HepG2 (cell line): ENCODE measurements around the gene COX4I2. TPM values are rescaled to one million over a fixed set of nuclear protein-coding genes. Genes with fewer than 3 reads are reported as not detected.

Experiments
- CCDC6 ChIP-seq: sonication (generic); formaldehyde crosslinking; IDR thresholded peaks from 2 replicates; pipeline ENCODE4 v1.8.1; 2022; ENCODE audit warnings: mild to moderate bottlenecking, missing genetic modification reagents, moderate library complexity
- DZIP1 ChIP-seq: sonication (generic); formaldehyde crosslinking; IDR thresholded peaks from 2 replicates; pipeline ENCODE4 v1.5.0; 2020; ENCODE audit warnings: mild to moderate bottlenecking, missing genetic modification reagents
- EEA1 ChIP-seq: sonication (generic); formaldehyde crosslinking; IDR thresholded peaks from 2 replicates; pipeline ENCODE4 v1.5.1; 2020; ENCODE audit warnings: mild to moderate bottlenecking, missing genetic modification reagents, borderline replicate concordance
- HDAC2 ChIP-seq: sonication (generic); formaldehyde crosslinking; IDR thresholded peaks from 2 replicates; pipeline ENCODE4 v1.4.0; 2020; ENCODE audit warnings: missing genetic modification reagents
- HIC2 ChIP-seq: sonication (generic); formaldehyde crosslinking; IDR thresholded peaks from 2 replicates; pipeline ENCODE4 v1.9.0; 2022; ENCODE audit warnings: low read depth, missing genetic modification reagents
- HIVEP1 ChIP-seq: sonication (generic); formaldehyde crosslinking; IDR thresholded peaks from 2 replicates; pipeline ENCODE4 v1.4.0; 2020; ENCODE audit warnings: mild to moderate bottlenecking, missing genetic modification reagents
- HNF4G ChIP-seq, 2 experiments: sonication (generic) in 1 of 2; formaldehyde crosslinking in 1 of 2; IDR thresholded peaks; 2 replicates each; pipeline versions ENCODE4 v1.4.0 to v1.6.1; 2011 to 2020; ENCODE audit warnings: borderline replicate concordance in 2 of 2, low read depth in 2 of 2, mild to moderate bottlenecking in 2 of 2, low read length in 1 of 2, missing genetic modification reagents in 1 of 2, moderate library complexity in 1 of 2
- JUN ChIP-seq: sonication (generic); formaldehyde crosslinking; IDR thresholded peaks from 2 replicates; pipeline ENCODE4 v1.4.0; 2020; ENCODE audit warnings: mild to moderate bottlenecking, missing genetic modification reagents
- KMT2B ChIP-seq: IDR thresholded peaks from 2 replicates; pipeline ENCODE4 v1.6.1; 2016; ENCODE audit warnings: missing genetic modification reagents, missing compliant biosample characterization
- MED1 ChIP-seq: sonication (generic); formaldehyde crosslinking; IDR thresholded peaks from 2 replicates; pipeline ENCODE4 v1.4.0; 2020; ENCODE audit warnings: missing genetic modification reagents
- PBX3 ChIP-seq: sonication (generic); formaldehyde crosslinking; IDR thresholded peaks from 2 replicates; pipeline ENCODE4 v1.8.1; 2023; ENCODE audit warnings: missing genetic modification reagents, inconsistent platforms, borderline replicate concordance
- RELA ChIP-seq: sonication (generic); formaldehyde crosslinking; IDR thresholded peaks from 2 replicates; pipeline ENCODE4 v1.4.0; 2020; ENCODE audit warnings: missing genetic modification reagents
- RXRB ChIP-seq: IDR thresholded peaks from 2 replicates; pipeline ENCODE4 v1.6.1; 2016; ENCODE audit warnings: borderline replicate concordance, missing genetic modification reagents, missing compliant biosample characterization
- TEAD2 ChIP-seq: sonication (generic); formaldehyde crosslinking; IDR thresholded peaks from 2 replicates; pipeline ENCODE4 v1.9.0; 2021; ENCODE audit warnings: missing genetic modification reagents
- TFAP4 ChIP-seq: sonication (generic); IDR thresholded peaks from 2 replicates; pipeline ENCODE4 v1.6.1; 2016; ENCODE audit warnings: low read depth, borderline replicate concordance
- U2AF1 ChIP-seq: fragments of 200-400 bp; formaldehyde crosslinking; optimal IDR thresholded peaks from 2 replicates; pipeline ENCODE3; 2017; ENCODE audit warnings: mild to moderate bottlenecking, low read depth, low read length
- ZNF264 ChIP-seq: sonication (generic); formaldehyde crosslinking; IDR thresholded peaks from 2 replicates; pipeline ENCODE4 v1.4.0; 2020; ENCODE audit warnings: missing genetic modification reagents
- ZNF282 ChIP-seq: fragments of 450-650 bp; IDR thresholded peaks from 2 replicates; pipeline ENCODE4 v1.6.1; 2018; ENCODE audit not compliant: partially characterized antibody
- ZNF614 ChIP-seq: IDR thresholded peaks from 2 replicates; pipeline ENCODE4 v1.6.1; 2018; ENCODE audit warnings: missing biosample characterization, missing genetic modification reagents, inconsistent platforms, borderline replicate concordance
- ZNF749 ChIP-seq: sonication (generic); formaldehyde crosslinking; IDR thresholded peaks from 2 replicates; pipeline ENCODE4 v1.8.0; 2022; ENCODE audit warnings: mild to moderate bottlenecking, missing genetic modification reagents, moderate library complexity, borderline replicate concordance
- ZNF781 ChIP-seq: sonication (generic); formaldehyde crosslinking; IDR thresholded peaks from 2 replicates; pipeline ENCODE4 v1.5.1; 2020; ENCODE audit warnings: borderline replicate concordance, mild to moderate bottlenecking, missing genetic modification reagents; ENCODE audit errors: not compliant biosample characterization
- ZZZ3 ChIP-seq: sonication (generic); formaldehyde crosslinking; IDR thresholded peaks from 2 replicates; pipeline ENCODE4 v1.4.0; 2020; ENCODE audit warnings: missing genetic modification reagents, mild to moderate bottlenecking, borderline replicate concordance
- polyA plus RNA-seq, 8 experiments: library from polyadenylated mRNA; depleted of rRNA in 3 of 8; stranded (reverse) in 7 of 8; unstranded in 1 of 8; fragments of >200 nt; fragmentation: Illumina TruSeq in 4 of 8; extraction: Trizol in 4 of 8; gene quantifications; 2 replicates each; pipeline versions ENCODE4 v1.2.1 to v1.2.3, GENCODE V29; 2011 to 2016; ENCODE audit warnings: low read depth in 4 of 8, missing spikeins in 1 of 8, mixed read lengths in 1 of 8; ENCODE audit not compliant: insufficient read depth in 1 of 8
- total RNA-seq, 5 experiments: library from RNA; depleted of rRNA; stranded (reverse); fragments of >200 nt; fragmentation: Illumina TruSeq; extraction: Trizol; gene quantifications; 2 replicates each; pipeline ENCODE4 v1.2.3, GENCODE V29; 2016; ENCODE audit warnings: low read depth in 1 of 5

The COX4I2 gene
- total and polyA plus RNA-seq, 2 of the 13 experiments (the other 11 are each of a cell fraction or from before 2014, with no cell fraction given): 1.1 TPM; not detected in 1

GRCh38 chr20:31606804-31607639 is 30.7 kb upstream of the COX4I2 start (continued):
- peak; percentile 86 for TF ChIP-seq MED1 (CRISPR knock-in tag)
- TF ChIP-seq ZNF781 (CRISPR knock-in tag): peak; percentile 25
- TF ChIP-seq TFAP4: peak; percentile 97
- peak; percentile 73; the same call in 1 of the 2 replicates for TF ChIP-seq EEA1 (CRISPR knock-in tag)
- peak; percentile 66; the same call in 1 of the 2 replicates for TF ChIP-seq RELA (CRISPR knock-in tag)
- no peak for TF ChIP-seq TEAD2 (CRISPR knock-in tag)
- peak; percentile 49; the same call in 1 of the 2 replicates for TF ChIP-seq HNF4G (IDR thresholded peaks at IDR 0.05; ENCODE audit: borderline replicate concordance, low read depth, low read length)
- TF ChIP-seq HNF4G (CRISPR knock-in tag; IDR thresholded peaks at IDR 0.05; ENCODE audit: borderline replicate concordance, low read depth): peak; percentile 52; the same call in 1 of the 2 replicates
- peak; percentile 59; the same call in 1 of the 2 replicates for TF ChIP-seq DZIP1 (CRISPR knock-in tag)
- peak; percentile 62 for TF ChIP-seq HDAC2 (CRISPR knock-in tag)
- 0 out of 2 replicates have a peak, but pooled peaks have one; percentile 37 for TF ChIP-seq JUN
- peak; percentile 46; the same call in 1 of the 2 replicates for TF ChIP-seq HIVEP1 (CRISPR knock-in tag)
- peak; percentile 57 for TF ChIP-seq RXRB (CRISPR knock-in tag)
- TF ChIP-seq PBX3 (CRISPR knock-in tag): 0 out of 2 replicates have a peak, but pooled peaks have one; percentile 2
- peak; percentile 76 for TF ChIP-seq ZNF264 (CRISPR knock-in tag)
- TF ChIP-seq HIC2: peak; percentile 70
- TF ChIP-seq ZNF282: no peak
- no peak; the same call in 1 of the 2 replicates for TF ChIP-seq ZNF749 (CRISPR knock-in tag)
- 0 out of 2 replicates have a peak, but pooled peaks have one; percentile 20 for TF ChIP-seq ZZZ3 (CRISPR knock-in tag)
- TF ChIP-seq ZNF614 (CRISPR knock-in tag): peak; percentile 22; the same call in 1 of the 2 replicates
- peak; percentile 35; the same call in 1 of the 2 replicates for TF ChIP-seq KMT2B
- TF ChIP-seq CCDC6: peak; percentile 91
- TF ChIP-seq U2AF1: peak; percentile 10
